Uterus (tissue), 2 donors: ENCODE results near the gene CAMK1D.

Source experiments
- CTCF ChIP-seq, 4 experiments: fragments of 200-600 bp in 2 of 4; fragments of 450-650 bp in 2 of 4; sonication (generic) in 2 of 4; IDR thresholded peaks; one replicate each; pipeline ENCODE4 v1.5.1; 2016 to 2019; ENCODE audit warnings: antibody characterized with exemption in 4 of 4, mild to moderate bottlenecking in 2 of 4, moderate library complexity in 1 of 4
- POLR2A ChIP-seq, 2 donors: fragments of 450-650 bp; IDR thresholded peaks; one replicate each; pipeline ENCODE4 v1.6.1; 2016; ENCODE audit warnings: antibody characterized with exemption in 2 of 2, mild to moderate bottlenecking in 1 of 2, moderate library complexity in 1 of 2

GRCh38 chr10:12465385-12466136 is 116.2 kb downstream of the CAMK1D start:
- TF ChIP-seq CTCF (IDR thresholded peaks at IDR 0.05): no peak
- TF ChIP-seq POLR2A (IDR thresholded peaks at IDR 0.05): no peak
